ENCODE results near the gene CCDC9.

DNA sequence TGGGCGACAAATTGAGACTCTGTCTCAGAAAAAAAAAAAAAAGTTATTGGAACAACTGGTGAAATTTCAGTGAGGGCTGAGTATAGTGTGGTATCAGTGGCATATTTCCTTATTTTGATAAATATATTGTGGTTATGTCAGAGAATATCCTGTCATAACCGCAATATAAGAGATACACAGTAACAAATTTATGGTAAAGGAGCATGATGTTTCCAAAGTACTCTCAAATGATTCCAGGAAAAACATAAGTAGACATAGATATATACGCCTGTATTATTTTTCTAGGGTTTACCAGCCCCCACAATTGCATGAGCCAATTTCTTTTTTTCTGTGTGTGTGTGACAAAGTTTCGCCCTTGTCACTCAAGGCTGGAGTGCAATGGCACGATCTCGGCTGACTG lies 47.6 kb downstream of the CCDC9 start:
- TF ChIP-seq, protein P1, sequence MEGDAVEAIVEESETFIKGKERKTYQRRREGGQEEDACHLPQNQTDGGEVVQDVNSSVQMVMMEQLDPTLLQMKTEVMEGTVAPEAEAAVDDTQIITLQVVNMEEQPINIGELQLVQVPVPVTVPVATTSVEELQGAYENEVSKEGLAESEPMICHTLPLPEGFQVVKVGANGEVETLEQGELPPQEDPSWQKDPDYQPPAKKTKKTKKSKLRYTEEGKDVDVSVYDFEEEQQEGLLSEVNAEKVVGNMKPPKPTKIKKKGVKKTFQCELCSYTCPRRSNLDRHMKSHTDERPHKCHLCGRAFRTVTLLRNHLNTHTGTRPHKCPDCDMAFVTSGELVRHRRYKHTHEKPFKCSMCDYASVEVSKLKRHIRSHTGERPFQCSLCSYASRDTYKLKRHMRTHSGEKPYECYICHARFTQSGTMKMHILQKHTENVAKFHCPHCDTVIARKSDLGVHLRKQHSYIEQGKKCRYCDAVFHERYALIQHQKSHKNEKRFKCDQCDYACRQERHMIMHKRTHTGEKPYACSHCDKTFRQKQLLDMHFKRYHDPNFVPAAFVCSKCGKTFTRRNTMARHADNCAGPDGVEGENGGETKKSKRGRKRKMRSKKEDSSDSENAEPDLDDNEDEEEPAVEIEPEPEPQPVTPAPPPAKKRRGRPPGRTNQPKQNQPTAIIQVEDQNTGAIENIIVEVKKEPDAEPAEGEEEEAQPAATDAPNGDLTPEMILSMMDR (IDR thresholded peaks at IDR 0.05; ENCODE audit: low read depth, low read length): no peak
- TF ChIP-seq EZH2phosphoT487 (IDR thresholded peaks at IDR 0.05; ENCODE audit: low read depth): no peak

Measured in OCI-LY3 (cell line).